Raji (cell line): ENCODE data around the gene USP20.

Experiments used
- POLR2A ChIP-seq: IDR thresholded peaks from 2 replicates; pipeline ENCODE4 v1.6.1; 2011; ENCODE audit warnings: low read depth, low read length, control low read depth; ENCODE audit not compliant: insufficient read depth

USP20 gene

GRCh38 chr9:129814432-129815223 is 20.6 kb upstream of the USP20 start:
- TF ChIP-seq POLR2A, result no peak

DNA sequence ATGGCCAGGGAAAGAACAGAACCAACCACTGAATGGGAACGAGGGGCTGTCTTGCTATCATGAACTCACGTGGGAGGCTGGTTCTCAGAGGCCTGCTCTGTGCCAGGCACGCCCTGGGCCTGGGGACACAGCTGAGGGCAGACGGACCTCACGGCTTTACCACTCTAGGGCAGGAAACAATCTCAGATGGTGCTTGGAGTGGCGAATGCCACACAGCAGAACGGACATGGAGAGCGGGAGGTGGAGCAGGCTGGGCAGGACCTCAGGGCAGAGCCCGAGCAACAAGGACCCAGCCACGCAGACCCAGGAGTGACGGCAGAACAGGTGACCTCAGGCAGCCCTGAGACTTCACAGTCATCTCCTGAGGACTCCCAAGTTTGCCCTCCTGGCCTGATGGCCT is 20.0 kb upstream of the USP20 start:
- no peak for TF ChIP-seq POLR2A

DNA sequence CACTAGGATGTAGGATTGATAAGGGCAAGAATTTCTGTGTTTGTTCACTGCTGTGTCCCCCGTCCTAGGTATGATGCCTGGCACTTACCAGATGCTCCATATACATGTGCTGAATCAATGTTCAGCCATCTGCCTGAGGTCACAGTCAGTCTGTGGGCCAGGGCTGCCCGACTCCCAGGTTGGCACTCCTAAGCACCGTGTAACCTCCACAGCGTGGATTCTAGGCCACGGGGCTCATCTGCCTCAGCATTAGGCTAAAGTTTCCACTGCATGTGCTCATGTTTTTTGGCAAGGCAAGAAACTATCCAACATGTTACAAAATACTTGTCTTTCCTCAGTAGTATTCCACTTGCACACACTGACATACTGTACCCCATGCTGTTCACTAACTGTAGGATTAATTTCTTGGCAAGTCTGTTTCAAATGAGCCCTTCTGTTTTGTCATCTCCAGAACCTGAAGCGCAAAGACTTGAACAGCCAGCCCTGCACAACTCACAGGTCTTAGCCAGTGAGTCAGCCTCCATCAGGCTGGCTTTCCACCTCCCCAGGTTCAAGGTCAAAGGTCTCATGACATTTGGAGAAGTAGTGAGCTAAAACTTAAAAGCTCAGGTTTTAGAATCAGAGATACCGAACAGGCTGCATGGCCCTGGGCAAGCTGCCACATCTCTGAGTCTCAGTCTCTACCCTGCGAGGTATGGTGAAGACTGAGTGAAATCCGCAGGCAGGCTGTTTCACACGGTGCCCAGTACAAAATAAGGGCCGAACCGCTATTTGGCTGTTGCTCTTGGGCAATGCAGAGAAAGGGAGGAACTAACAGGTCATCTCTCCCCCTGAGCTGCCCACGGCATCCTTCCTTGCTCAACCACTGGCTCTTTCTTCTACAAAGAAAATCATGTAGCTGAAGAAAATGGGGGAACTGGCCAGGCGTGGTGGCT is 18.5 kb upstream of the USP20 start:
- TF ChIP-seq POLR2A, result no peak

DNA sequence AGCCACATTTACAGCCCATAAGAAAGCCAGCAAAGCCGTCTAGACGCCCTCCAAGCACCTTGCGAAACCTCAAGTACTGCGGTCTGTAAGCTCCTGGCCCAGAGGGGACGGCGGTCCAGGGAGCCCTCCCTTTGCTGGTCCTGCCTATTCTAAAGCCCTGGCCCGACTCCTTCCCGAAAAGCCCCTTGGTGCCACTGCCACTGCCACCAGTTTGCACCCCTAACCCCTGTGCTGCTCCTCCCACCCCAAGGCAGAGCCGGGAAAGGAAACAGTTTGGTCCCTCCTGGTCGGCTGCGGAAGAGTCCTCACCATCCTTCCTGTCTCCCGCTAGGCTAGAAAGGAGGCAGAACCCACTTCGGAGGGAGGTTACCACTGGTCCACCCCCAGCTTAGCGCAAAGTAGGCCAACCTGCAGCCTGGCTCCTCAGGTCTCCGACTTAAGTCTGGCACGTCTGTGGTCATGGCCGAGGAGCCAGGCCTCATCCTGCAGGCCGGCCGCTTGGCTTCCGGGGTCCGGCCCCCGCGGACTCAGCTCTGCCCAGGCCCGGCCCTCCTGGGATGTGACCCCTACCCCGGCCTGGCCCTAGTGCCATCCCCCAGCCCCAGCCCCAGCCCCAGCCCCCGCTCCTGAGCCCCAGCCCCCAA is 12.2 kb upstream of the USP20 start:
- TF ChIP-seq POLR2A, result peak; percentile 31; the same call in 1 of the 2 replicates

- TF ChIP-seq POLR2A, result no peak
Measured at GRCh38 chr9:129823542-129823934, 11.7 kb upstream of the USP20 start.

- peak; percentile 90 for TF ChIP-seq POLR2A
Measured at GRCh38 chr9:129823935-129824601, 11.2 kb upstream of the USP20 start, which contains the start of gene TOR1A. Gene TOR1A (minus strand): TSS chr9:129824136. CDS start chr9:129824085, 51 bp downstream.

DNA sequence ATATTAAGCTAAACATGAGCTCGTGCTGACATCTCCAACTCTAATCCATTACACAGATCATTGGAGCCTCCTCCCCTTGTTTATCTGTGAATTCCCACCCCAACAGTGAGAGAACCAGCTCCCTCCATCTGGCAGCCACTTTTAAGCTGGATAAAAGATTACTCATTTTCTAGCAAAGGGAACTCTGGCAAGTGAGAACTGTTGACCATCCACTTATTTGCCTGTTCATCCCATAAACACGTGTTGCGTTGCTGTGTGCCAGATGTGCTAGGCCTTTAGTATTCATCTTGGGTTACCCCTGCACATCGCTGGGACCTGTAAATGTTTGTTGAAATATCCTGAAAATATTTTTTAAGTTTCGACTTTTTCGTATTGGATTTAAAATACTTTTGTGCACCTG is 8.9 kb upstream of the USP20 start:
- TF ChIP-seq POLR2A, result no peak

- no peak for TF ChIP-seq POLR2A
Measured at GRCh38 chr9:129826759-129827158, 8.5 kb upstream of the USP20 start.

DNA sequence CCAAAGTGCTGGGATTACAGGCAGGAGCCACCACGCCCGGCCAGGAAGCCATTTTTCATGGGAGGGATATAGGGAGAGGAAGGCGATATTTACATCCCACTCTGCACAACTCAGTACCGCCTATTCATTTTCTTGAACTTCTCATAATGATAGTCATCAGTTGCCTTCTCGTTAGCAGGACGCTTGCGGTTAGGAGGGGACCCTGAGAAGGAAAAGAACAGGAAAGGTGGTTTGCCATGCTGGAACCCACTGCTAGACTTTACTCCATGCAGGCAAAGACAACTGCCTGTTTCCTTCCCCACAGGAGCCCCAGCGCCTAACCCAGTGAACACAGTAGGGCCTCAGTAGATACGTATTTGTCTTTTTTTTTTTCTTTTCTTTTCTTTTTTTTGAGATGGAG is 7.2 kb upstream of the USP20 start:
- no peak for TF ChIP-seq POLR2A

DNA sequence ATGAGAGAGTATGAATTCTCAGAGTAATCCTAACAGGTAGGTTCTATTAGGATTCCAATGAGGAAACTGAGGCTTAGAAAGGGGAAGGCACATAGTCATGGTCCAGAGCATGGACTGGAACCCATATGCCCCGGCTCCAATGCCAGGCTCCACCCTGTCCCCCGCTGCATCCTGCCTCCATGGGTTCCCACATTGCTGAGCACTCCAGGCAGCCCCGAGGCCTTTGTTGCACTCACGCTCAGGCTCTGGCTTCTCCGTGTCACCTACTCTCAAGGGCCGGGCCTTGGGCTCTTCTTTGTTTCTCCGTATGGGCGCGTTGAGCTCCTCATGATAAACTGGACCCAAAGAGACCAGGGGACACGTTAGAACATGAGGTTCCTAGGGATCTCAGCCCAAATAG is 6.3 kb upstream of the USP20 start:
- no peak for TF ChIP-seq POLR2A

- no peak for TF ChIP-seq POLR2A
Measured at GRCh38 chr9:129832982-129833381, 2.3 kb upstream of the USP20 start.

GRCh38 chr9:129834489-129835127 is 650 bp upstream of the USP20 start:
- TF ChIP-seq POLR2A, result no peak

GRCh38 chr9:129835860-129836223 is 584 bp downstream of the USP20 start:
- TF ChIP-seq POLR2A, result no peak

- no peak for TF ChIP-seq POLR2A
Measured at GRCh38 chr9:129836311-129837007, 1.2 kb downstream of the USP20 start.
